Tibial nerve (tissue), 4 donors: Measurements from ENCODE around the gene PSKH1.

Source experiments
- CTCF ChIP-seq, 5 experiments: fragments of 200-600 bp in 3 of 5; fragments of 450-650 bp in 2 of 5; sonication (generic) in 3 of 5; IDR thresholded peaks; one replicate each; pipeline ENCODE4 v1.5.1; 2016 to 2019; ENCODE audit warnings: antibody characterized with exemption in 5 of 5, mild to moderate bottlenecking in 3 of 5, moderate library complexity in 2 of 5
- EP300 ChIP-seq, 2 donors: sonication (generic); formaldehyde crosslinking; IDR thresholded peaks; one replicate each; pipeline ENCODE4 v1.6.1; 2017; ENCODE audit warnings: antibody characterized with exemption in 2 of 2, mild to moderate bottlenecking in 1 of 2
- POLR2A ChIP-seq, 2 donors: fragments of 450-650 bp; IDR thresholded peaks; one replicate each; pipeline ENCODE4 v1.6.1; 2017; ENCODE audit warnings: antibody characterized with exemption in 2 of 2, mild to moderate bottlenecking in 2 of 2, moderate library complexity in 2 of 2

DNA sequence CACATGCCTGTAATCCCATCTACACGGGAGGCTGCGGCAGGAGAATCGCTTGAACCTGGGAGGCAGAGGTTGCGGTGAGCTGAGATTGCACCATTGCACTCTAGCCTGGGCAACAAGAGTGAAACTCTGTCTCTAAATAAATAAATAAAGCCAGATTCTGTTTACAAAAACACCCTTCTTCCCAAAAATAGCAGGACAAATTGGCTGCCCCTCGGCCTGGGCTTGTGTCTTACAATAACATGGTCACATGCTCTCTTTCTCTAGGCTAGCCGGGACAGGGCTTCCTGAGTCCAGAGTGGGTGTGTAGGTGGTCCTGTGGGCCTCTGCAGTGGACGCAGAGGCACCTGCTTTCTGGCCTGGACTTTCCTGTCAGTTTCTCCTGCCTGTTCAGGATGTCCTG, 23.4 kb upstream of the PSKH1 start:
- TF ChIP-seq CTCF (IDR thresholded peaks at IDR 0.05): no peak
- no peak for TF ChIP-seq POLR2A (IDR thresholded peaks at IDR 0.05)
- no peak for TF ChIP-seq EP300 (IDR thresholded peaks at IDR 0.05)
